Measurements from ENCODE around the gene SPARCL1. TPM values are rescaled to one million over a fixed set of nuclear protein-coding genes. Genes with fewer than 3 reads are reported as not detected.

Gene SPARCL1
- total and polyA plus RNA-seq, 10 of the 15 experiments (the other 5 are each of a cell fraction or from before 2014, with no cell fraction given) = 0.10 to 1.1 TPM; not detected in 8

DNA sequence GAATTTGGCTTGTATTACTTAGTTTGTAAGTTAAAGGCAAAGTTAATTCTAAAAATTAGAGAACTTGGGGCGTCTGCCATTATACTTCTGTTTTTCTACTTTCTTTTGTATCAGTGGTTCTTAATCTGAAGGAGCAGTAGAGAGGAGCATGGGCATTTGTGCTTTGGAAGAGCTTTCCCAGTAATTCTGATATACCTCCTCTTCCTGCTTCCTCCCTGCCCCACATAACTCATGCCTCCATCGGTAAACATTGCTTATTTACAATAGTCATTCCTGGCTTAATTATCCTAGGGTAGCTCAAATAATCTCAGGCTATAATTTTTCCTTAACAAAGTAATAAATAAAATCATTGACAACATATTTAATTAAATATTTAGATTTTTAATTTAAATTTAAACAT is 37.1 kb upstream of the SPARCL1 start (continued):
- TF ChIP-seq CBX3 (IDR thresholded peaks at IDR 0.05; ENCODE audit: borderline replicate concordance, low read depth) (no peak), SMAD1 (IDR thresholded peaks at IDR 0.05; ENCODE audit: low read depth, partially characterized antibody) (no peak), ZNF384 (IDR thresholded peaks at IDR 0.05; ENCODE audit: borderline replicate concordance, low read depth, low read length) (no peak), CBFB (IDR thresholded peaks at IDR 0.05; ENCODE audit: low read depth) (no peak), POLR2AphosphoS2 (IDR thresholded peaks at IDR 0.05; ENCODE audit: low read depth, low read length) (no peak), IRF4 (IDR thresholded peaks at IDR 0.05; ENCODE audit: low read depth, low read length) (no peak), JUND (IDR thresholded peaks at IDR 0.05; ENCODE audit: low read depth, low read length) (no peak)
- TF ChIP-seq, protein P1, sequence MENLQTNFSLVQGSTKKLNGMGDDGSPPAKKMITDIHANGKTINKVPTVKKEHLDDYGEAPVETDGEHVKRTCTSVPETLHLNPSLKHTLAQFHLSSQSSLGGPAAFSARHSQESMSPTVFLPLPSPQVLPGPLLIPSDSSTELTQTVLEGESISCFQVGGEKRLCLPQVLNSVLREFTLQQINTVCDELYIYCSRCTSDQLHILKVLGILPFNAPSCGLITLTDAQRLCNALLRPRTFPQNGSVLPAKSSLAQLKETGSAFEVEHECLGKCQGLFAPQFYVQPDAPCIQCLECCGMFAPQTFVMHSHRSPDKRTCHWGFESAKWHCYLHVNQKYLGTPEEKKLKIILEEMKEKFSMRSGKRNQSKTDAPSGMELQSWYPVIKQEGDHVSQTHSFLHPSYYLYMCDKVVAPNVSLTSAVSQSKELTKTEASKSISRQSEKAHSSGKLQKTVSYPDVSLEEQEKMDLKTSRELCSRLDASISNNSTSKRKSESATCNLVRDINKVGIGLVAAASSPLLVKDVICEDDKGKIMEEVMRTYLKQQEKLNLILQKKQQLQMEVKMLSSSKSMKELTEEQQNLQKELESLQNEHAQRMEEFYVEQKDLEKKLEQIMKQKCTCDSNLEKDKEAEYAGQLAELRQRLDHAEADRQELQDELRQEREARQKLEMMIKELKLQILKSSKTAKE (IDR thresholded peaks at IDR 0.05; ENCODE audit: low read depth, poor library complexity, severe bottlenecking) = no peak
- TF ChIP-seq, protein P2, sequence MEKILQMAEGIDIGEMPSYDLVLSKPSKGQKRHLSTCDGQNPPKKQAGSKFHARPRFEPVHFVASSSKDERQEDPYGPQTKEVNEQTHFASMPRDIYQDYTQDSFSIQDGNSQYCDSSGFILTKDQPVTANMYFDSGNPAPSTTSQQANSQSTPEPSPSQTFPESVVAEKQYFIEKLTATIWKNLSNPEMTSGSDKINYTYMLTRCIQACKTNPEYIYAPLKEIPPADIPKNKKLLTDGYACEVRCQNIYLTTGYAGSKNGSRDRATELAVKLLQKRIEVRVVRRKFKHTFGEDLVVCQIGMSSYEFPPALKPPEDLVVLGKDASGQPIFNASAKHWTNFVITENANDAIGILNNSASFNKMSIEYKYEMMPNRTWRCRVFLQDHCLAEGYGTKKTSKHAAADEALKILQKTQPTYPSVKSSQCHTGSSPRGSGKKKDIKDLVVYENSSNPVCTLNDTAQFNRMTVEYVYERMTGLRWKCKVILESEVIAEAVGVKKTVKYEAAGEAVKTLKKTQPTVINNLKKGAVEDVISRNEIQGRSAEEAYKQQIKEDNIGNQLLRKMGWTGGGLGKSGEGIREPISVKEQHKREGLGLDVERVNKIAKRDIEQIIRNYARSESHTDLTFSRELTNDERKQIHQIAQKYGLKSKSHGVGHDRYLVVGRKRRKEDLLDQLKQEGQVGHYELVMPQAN (conservative IDR thresholded peaks at IDR 0.05) = no peak

DNA sequence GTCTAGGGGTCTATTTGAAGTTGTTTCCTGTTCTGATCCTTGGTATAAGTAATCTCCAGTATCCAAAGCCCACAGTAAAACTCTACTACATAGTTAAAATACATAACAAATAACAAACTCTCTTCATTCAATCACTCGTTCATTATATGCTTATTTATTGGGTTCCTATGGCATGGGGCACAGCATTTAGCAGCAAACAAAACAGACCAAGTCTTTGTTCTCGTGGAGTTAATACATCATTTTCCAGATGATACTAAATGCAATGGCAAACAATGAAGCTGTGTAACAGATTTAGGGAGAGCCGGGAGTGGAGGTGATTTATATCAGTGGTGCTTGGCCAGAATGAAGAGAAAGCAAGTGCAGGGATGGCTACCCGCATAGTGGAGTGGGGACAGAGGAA is 36.6 kb upstream of the SPARCL1 start:
- intact Hi-C loops (cut with micrococcal nuclease; ENCODE audit: unreplicated experiment) (no loop called here), in situ Hi-C loops (cut with MboI) (no loop called here)
- RAD21 ChIA-PET (ENCODE audit: unreplicated experiment) = no interaction called here
- Histone ChIP-seq H2AFZ (ENCODE audit: control insufficient read depth, low read depth, low read length) (no peak overlapping the region), H3K4me2 (ENCODE audit: control insufficient read depth, insufficient read depth) (no peak overlapping the region), H3K9ac (ENCODE audit: control insufficient read depth, insufficient read depth, low read length) (no peak overlapping the region), H3K36me3 (ENCODE audit: control insufficient read depth in 2 of 2, insufficient read depth in 2 of 2, low read length in 1 of 2) (no peaks in the 10 kb centered on the region), H3K4me3 (no peak overlapping the region), H3K9me3 (replicated peaks; ENCODE audit: control insufficient read depth, insufficient read depth, low read length) (no peaks in the 10 kb centered on the region), H4K20me1 (ENCODE audit: control insufficient read depth, insufficient read depth) (no peaks in the 10 kb centered on the region), H3K79me2 (ENCODE audit: control insufficient read depth, insufficient read depth, low read length) (no peaks in the 10 kb centered on the region), H3K27ac (ENCODE audit: control insufficient read depth, insufficient read depth) (no peak overlapping the region), H3K27me3 (replicated peaks in 1 of 2; ENCODE audit: control insufficient read depth in 2 of 2, insufficient read depth in 2 of 2, low read length in 1 of 2) (no peaks in the 10 kb centered on the region), H3K4me1 (ENCODE audit: control insufficient read depth, insufficient read depth, low read length) (no peaks in the 10 kb centered on the region)
- no TSS peak for BruUV-seq (replicated peaks)
- POLR2A ChIA-PET = no interaction called here
- CTCF ChIA-PET = no interaction called here
- DNase-seq (ENCODE audit: low read depth, low spot score) (no peak), FAIRE-seq (no peak), ATAC-seq (no peak)
- SMC1A ChIA-PET (ENCODE audit: uncharacterized antibody, unreplicated experiment) = no interaction called here
- WGBS (ENCODE audit: insufficient coverage, insufficient replicate concordance, low lambda C conversion rate, missing lambda C conversion rate) = 36% methylated on average over 4 of the region's 4 CpGs
- TF ChIP-seq, protein P3, sequence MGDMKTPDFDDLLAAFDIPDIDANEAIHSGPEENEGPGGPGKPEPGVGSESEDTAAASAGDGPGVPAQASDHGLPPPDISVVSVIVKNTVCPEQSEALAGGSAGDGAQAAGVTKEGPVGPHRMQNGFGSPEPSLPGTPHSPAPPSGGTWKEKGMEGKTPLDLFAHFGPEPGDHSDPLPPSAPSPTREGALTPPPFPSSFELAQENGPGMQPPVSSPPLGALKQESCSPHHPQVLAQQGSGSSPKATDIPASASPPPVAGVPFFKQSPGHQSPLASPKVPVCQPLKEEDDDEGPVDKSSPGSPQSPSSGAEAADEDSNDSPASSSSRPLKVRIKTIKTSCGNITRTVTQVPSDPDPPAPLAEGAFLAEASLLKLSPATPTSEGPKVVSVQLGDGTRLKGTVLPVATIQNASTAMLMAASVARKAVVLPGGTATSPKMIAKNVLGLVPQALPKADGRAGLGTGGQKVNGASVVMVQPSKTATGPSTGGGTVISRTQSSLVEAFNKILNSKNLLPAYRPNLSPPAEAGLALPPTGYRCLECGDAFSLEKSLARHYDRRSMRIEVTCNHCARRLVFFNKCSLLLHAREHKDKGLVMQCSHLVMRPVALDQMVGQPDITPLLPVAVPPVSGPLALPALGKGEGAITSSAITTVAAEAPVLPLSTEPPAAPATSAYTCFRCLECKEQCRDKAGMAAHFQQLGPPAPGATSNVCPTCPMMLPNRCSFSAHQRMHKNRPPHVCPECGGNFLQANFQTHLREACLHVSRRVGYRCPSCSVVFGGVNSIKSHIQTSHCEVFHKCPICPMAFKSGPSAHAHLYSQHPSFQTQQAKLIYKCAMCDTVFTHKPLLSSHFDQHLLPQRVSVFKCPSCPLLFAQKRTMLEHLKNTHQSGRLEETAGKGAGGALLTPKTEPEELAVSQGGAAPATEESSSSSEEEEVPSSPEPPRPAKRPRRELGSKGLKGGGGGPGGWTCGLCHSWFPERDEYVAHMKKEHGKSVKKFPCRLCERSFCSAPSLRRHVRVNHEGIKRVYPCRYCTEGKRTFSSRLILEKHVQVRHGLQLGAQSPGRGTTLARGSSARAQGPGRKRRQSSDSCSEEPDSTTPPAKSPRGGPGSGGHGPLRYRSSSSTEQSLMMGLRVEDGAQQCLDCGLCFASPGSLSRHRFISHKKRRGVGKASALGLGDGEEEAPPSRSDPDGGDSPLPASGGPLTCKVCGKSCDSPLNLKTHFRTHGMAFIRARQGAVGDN (IDR thresholded peaks at IDR 0.05) = no peak
- TF ChIP-seq, protein P4, sequence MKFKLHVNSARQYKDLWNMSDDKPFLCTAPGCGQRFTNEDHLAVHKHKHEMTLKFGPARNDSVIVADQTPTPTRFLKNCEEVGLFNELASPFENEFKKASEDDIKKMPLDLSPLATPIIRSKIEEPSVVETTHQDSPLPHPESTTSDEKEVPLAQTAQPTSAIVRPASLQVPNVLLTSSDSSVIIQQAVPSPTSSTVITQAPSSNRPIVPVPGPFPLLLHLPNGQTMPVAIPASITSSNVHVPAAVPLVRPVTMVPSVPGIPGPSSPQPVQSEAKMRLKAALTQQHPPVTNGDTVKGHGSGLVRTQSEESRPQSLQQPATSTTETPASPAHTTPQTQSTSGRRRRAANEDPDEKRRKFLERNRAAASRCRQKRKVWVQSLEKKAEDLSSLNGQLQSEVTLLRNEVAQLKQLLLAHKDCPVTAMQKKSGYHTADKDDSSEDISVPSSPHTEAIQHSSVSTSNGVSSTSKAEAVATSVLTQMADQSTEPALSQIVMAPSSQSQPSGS (IDR thresholded peaks at IDR 0.05; ENCODE audit: low read length) = no peak
- TF ChIP-seq CBFB (IDR thresholded peaks at IDR 0.05; ENCODE audit: low read depth) = no peak

All from GM12878 (cell line).